ENCODE results near the gene SMYD5. TPM values are rescaled to one million over a fixed set of nuclear protein-coding genes. Genes with fewer than 3 reads are reported as not detected.

The SMYD5 gene
- total and polyA plus RNA-seq, 4 donors, result 10.8 to 19.5 (median 15.9) TPM

GRCh38 chr2:73176881-73177644 lies 37.0 kb upstream of the SMYD5 start:
- DNase-seq (peak; percentile 91 to 93 (median 93)), ATAC-seq (ENCODE audit: insufficient read depth, low FRiP score) (peak; percentile 98)
- H3K9ac ChIP-seq (ENCODE audit: insufficient read depth in 1 of 2, low read length in 2 of 2), result peak overlapping the region in 1 of 2 donors; percentile 20
- H3K9me3 ChIP-seq (ENCODE audit: control insufficient read depth in 4 of 4, insufficient read depth in 3 of 4, low read length in 3 of 4), result no peaks in the 10 kb centered on the region
- H3K4me3 ChIP-seq, result peak overlapping the region; percentile 47
- peaks cover 0 to 20% (median 13%) of the 10 kb centered on the region in 5 donors for H3K4me1 ChIP-seq (ENCODE audit: control insufficient read depth in 5 of 5, insufficient read depth in 5 of 5, low read length in 5 of 5)
- no peaks in the 10 kb centered on the region for H3K36me3 ChIP-seq (ENCODE audit: control insufficient read depth in 4 of 4, insufficient read depth in 4 of 4, low read length in 4 of 4)
- 1% methylated on average over 56 of the region's 56 CpGs for WGBS, 2 donors
- H3K27ac ChIP-seq (ENCODE audit: low read depth in 1 of 2, low read length in 1 of 2), result peak overlapping the region; percentile 47 to 66
- peak; percentile 99 for TF ChIP-seq CTCF (IDR thresholded peaks at IDR 0.05; ENCODE audit: control extremely low read depth, extremely low read depth)
- peaks cover 0 to 23% (median 20%) of the 10 kb centered on the region in 3 donors for H3K27me3 ChIP-seq (ENCODE audit: control insufficient read depth in 3 of 3, insufficient read depth in 3 of 3, low read length in 2 of 3)

GRCh38 chr2:73177645-73178255 lies 36.3 kb upstream of the SMYD5 start:
- H3K9me3 ChIP-seq (ENCODE audit: control insufficient read depth in 4 of 4, insufficient read depth in 3 of 4, low read length in 3 of 4), result no peaks in the 10 kb centered on the region
- TF ChIP-seq CTCF (IDR thresholded peaks at IDR 0.05; ENCODE audit: control extremely low read depth, extremely low read depth), result no peak
- H3K4me1 ChIP-seq (ENCODE audit: control insufficient read depth in 5 of 5, insufficient read depth in 5 of 5, low read length in 5 of 5), result peaks cover 0 to 20% (median 13%) of the 10 kb centered on the region in 5 donors
- WGBS, 2 donors, result 14 to 21% methylated on average over 12 of the region's 12 CpGs
- H3K27me3 ChIP-seq (ENCODE audit: control insufficient read depth in 3 of 3, insufficient read depth in 3 of 3, low read length in 2 of 3), result peaks cover 0 to 23% (median 20%) of the 10 kb centered on the region in 3 donors
- H3K36me3 ChIP-seq (ENCODE audit: control insufficient read depth in 4 of 4, insufficient read depth in 4 of 4, low read length in 4 of 4), result no peaks in the 10 kb centered on the region
- DNase-seq, result no peak
- no peak overlapping the region for H3K9ac ChIP-seq (ENCODE audit: insufficient read depth in 1 of 2, low read length in 2 of 2)
- no peak for ATAC-seq (ENCODE audit: insufficient read depth, low FRiP score)
- no peak overlapping the region for H3K4me3 ChIP-seq
- no peak overlapping the region for H3K27ac ChIP-seq (ENCODE audit: low read depth in 1 of 2, low read length in 1 of 2)

GRCh38 chr2:73185965-73186364 lies 28.1 kb upstream of the SMYD5 start:
- Histone ChIP-seq H3K9ac (ENCODE audit: insufficient read depth in 1 of 2, low read length in 2 of 2) (no peak overlapping the region), H3K27me3 (ENCODE audit: control insufficient read depth in 3 of 3, insufficient read depth in 3 of 3, low read length in 2 of 3) (peaks cover 0 to 2% (median 0%) of the 10 kb centered on the region in 3 donors), H3K4me1 (ENCODE audit: control insufficient read depth in 5 of 5, insufficient read depth in 5 of 5, low read length in 5 of 5) (no peaks in the 10 kb centered on the region), H3K36me3 (ENCODE audit: control insufficient read depth in 4 of 4, insufficient read depth in 4 of 4, low read length in 4 of 4) (no peaks in the 10 kb centered on the region), H3K27ac (ENCODE audit: low read depth in 1 of 2, low read length in 1 of 2) (no peak overlapping the region), H3K4me3 (no peak overlapping the region), H3K9me3 (ENCODE audit: control insufficient read depth in 4 of 4, insufficient read depth in 3 of 4, low read length in 3 of 4) (peaks cover 0 to 6% (median 1%) of the 10 kb centered on the region in 4 donors)
- no peak for ATAC-seq (ENCODE audit: insufficient read depth, low FRiP score)
- no peak for TF ChIP-seq CTCF (IDR thresholded peaks at IDR 0.05; ENCODE audit: control extremely low read depth, extremely low read depth)
- no peak for DNase-seq
- 91 to 98% methylated on average over 2 of the region's 2 CpGs for WGBS, 2 donors
